GM21723 (cell line): ENCODE data around the gene MFAP4.
A peak's percentile ranks its signal among the peaks of the same experiment; 100 is the strongest.

Experiments used
- ATAC-seq: cut with Tn5 transposase; IDR thresholded peaks from one replicate; pipeline ENCODE4 v1.9.1; 2021; ENCODE audit warnings: mild to moderate bottlenecking, moderate library complexity; ENCODE audit not compliant: unreplicated experiment

MFAP4 gene

GRCh38 chr17:19386051-19386929, 700 bp downstream of the MFAP4 start:
- ATAC-seq: no peak

- ATAC-seq: no peak
These were observed 1.4 kb downstream of the MFAP4 start for GRCh38 chr17:19385521-19385983.

GRCh38 chr17:19384723-19385391, 2.1 kb downstream of the MFAP4 start:
- no peak for ATAC-seq

- ATAC-seq: no peak
These were observed 3.1 kb downstream of the MFAP4 start for GRCh38 chr17:19383681-19384470.

GRCh38 chr17:19382531-19383444, 4.2 kb downstream of the MFAP4 start:
- no peak for ATAC-seq

GRCh38 chr17:19381741-19382444, 5.1 kb downstream of the MFAP4 start:
- no peak for ATAC-seq

GRCh38 chr17:19381361-19381740, 5.6 kb downstream of the MFAP4 start:
- no peak for ATAC-seq

GRCh38 chr17:19380481-19381301, 6.3 kb downstream of the MFAP4 start:
- no peak for ATAC-seq

- no peak for ATAC-seq
These were observed 7.5 kb downstream of the MFAP4 start for GRCh38 chr17:19379361-19380065.

GRCh38 chr17:19378416-19379360, 8.3 kb downstream of the MFAP4 start, which contains the start of gene MAPK7:
MAPK7 (plus strand) TSS chr17:19378498; CDS start chr17:19378901, 403 bp downstream.
- ATAC-seq: peak; percentile 24

- peak; percentile 92 for ATAC-seq
These were observed 9.2 kb downstream of the MFAP4 start for GRCh38 chr17:19377602-19378415.

- no peak for ATAC-seq
These were observed 10.2 kb downstream of the MFAP4 start for GRCh38 chr17:19376811-19377210.

- no peak for ATAC-seq
These were observed 11.3 kb downstream of the MFAP4 start for GRCh38 chr17:19375732-19376131.

GRCh38 chr17:19374136-19374535, 12.9 kb downstream of the MFAP4 start:
- ATAC-seq: no peak

- no peak for ATAC-seq
These were observed 14.0 kb downstream of the MFAP4 start for GRCh38 chr17:19372866-19373504.

GRCh38 chr17:19372439-19372838, 14.6 kb downstream of the MFAP4 start:
- no peak for ATAC-seq
